ENCODE results near the gene RAB11FIP3. TPM values are rescaled to one million over a fixed set of nuclear protein-coding genes. Genes with fewer than 3 reads are reported as not detected.

The RAB11FIP3 gene
- total RNA-seq, 2 donors from 2014 or later: 33.2 to 93.2 TPM

GRCh38 chr16:525123-525519 lies 99.7 kb downstream of the RAB11FIP3 start:
- no peak overlapping the region for H3K4me3 ChIP-seq
- TF ChIP-seq CTCF (IDR thresholded peaks at IDR 0.05) (no peak), POLR2A (IDR thresholded peaks at IDR 0.05) (no peak), POLR2AphosphoS5 (IDR thresholded peaks at IDR 0.05) (no peak)
- peaks cover 22% of the 10 kb centered on the region for H3K4me1 ChIP-seq (replicated peaks)
- no peaks in the 10 kb centered on the region for H3K36me3 ChIP-seq
- WGBS: 96% methylated on average over 8 of the region's 8 CpGs
- intact Hi-C loops (cut with DNase I): no loop called here
- no peaks in the 10 kb centered on the region for H3K9me3 ChIP-seq
- no peak for DNase-seq (ENCODE audit: low spot score)
- no peak overlapping the region for H3K27ac ChIP-seq
- H3K27me3 ChIP-seq (replicated peaks; ENCODE audit: insufficient read depth): no peaks in the 10 kb centered on the region

- Histone ChIP-seq H3K27me3 (replicated peaks; ENCODE audit: insufficient read depth) (no peaks in the 10 kb centered on the region), H3K4me3 (peak overlapping the region in 1 of 2 donors; percentile 66), H3K27ac (peak overlapping the region; percentile 26 to 97), H3K4me1 (replicated peaks) (peaks cover 22% of the 10 kb centered on the region), H3K36me3 (no peaks in the 10 kb centered on the region), H3K9me3 (no peaks in the 10 kb centered on the region)
- intact Hi-C loops (cut with DNase I): loop anchor here (2.0 kb wide), 1 partner anchor 101 kb away; the partner anchor contains the start of gene RAB11FIP3
- DNase-seq (ENCODE audit: low spot score): no peak
- no peak for TF ChIP-seq POLR2AphosphoS5 (IDR thresholded peaks at IDR 0.05)
- TF ChIP-seq CTCF (IDR thresholded peaks at IDR 0.05): no peak
- TF ChIP-seq POLR2A (IDR thresholded peaks at IDR 0.05): no peak
- WGBS: 59% methylated on average over 13 of the region's 13 CpGs
These were observed 100.2 kb downstream of the RAB11FIP3 start for GRCh38 chr16:525520-526180.

- DNase-seq (ENCODE audit: low spot score): no peak
- TF ChIP-seq POLR2AphosphoS5 (IDR thresholded peaks at IDR 0.05) (no peak), POLR2A (IDR thresholded peaks at IDR 0.05) (no peak), CTCF (IDR thresholded peaks at IDR 0.05) (no peak)
- intact Hi-C loops (cut with DNase I): loop anchor here (2.0 kb wide), 1 partner anchor 102 kb away; the partner anchor contains the start of gene RAB11FIP3
- Histone ChIP-seq H3K36me3 (no peaks in the 10 kb centered on the region), H3K4me1 (replicated peaks) (peaks cover 22% of the 10 kb centered on the region), H3K9me3 (no peaks in the 10 kb centered on the region), H3K27me3 (replicated peaks; ENCODE audit: insufficient read depth) (no peaks in the 10 kb centered on the region), H3K27ac (peak overlapping the region; percentile 96 to 97), H3K4me3 (peak overlapping the region; percentile 47 to 66)
- WGBS: 4% methylated on average over 24 of the region's 26 CpGs
These were observed 100.9 kb downstream of the RAB11FIP3 start for GRCh38 chr16:526181-527014.

- Histone ChIP-seq H3K36me3 (no peaks in the 10 kb centered on the region), H3K4me1 (replicated peaks) (peaks cover 22% of the 10 kb centered on the region), H3K27me3 (replicated peaks; ENCODE audit: insufficient read depth) (no peaks in the 10 kb centered on the region), H3K27ac (peak within 1 kb of the TSS; percentile 96 to 97), H3K4me3 (peak within 1 kb of the TSS; percentile 47 to 66), H3K9me3 (no peaks in the 10 kb centered on the region)
- under 1% methylated on average over 68 of the region's 129 CpGs for WGBS
- peak; percentile 81 for DNase-seq (ENCODE audit: low spot score)
- intact Hi-C loops (cut with DNase I): loop anchor here (2.0 kb wide), 1 partner anchor 102 kb away; the partner anchor contains the start of gene RAB11FIP3
- TF ChIP-seq POLR2A (IDR thresholded peaks at IDR 0.05): peak; percentile 82
- TF ChIP-seq CTCF (IDR thresholded peaks at IDR 0.05): peak in 2 of 4 experiments; percentile 40 to 51
- TF ChIP-seq POLR2AphosphoS5 (IDR thresholded peaks at IDR 0.05): peak; percentile 61
These were observed 101.8 kb downstream of the RAB11FIP3 start, which contains the start of gene CAPN15 for GRCh38 chr16:527015-527903. CAPN15 (plus strand) TSS chr16:527712; CDS start chr16:546839, 19,127 bp downstream.

Measured in prostate gland (tissue), 2 donors.